ENCODE measurements around the gene CDK17. TPM values are rescaled to one million over a fixed set of nuclear protein-coding genes. Genes with fewer than 3 reads are reported as not detected.
"Not testable (repeated sequence)": the region's sequence is repeated elsewhere in the genome, so short reads cannot be mapped to it uniquely, and the experiment has no call there.

Gene CDK17
- total and polyA plus RNA-seq, 2 experiments from 2014 or later: 21.7 to 34.7 TPM

DNA sequence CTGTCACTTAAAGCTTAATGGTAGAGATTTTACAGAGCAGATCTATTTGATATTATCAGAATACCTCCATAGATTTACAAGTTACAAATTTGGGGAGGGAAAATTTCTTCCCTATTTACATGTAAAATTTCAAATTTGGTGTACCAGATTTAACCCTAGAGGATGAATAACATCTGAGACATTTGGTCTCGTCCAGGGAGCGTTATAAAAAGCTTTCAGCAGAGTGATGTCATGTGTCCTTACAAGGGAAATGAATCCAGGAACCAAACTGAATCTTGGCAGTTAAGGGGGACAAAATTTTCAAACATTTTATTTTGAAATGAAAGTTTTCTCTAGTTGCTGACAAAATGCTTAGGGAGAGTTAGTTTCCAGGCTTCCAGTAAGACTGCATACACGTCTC, 4.5 kb upstream of the CDK17 start:
- Histone ChIP-seq H3K27me3 (no peaks in the 10 kb centered on the region), H3K9me3 (ENCODE audit: low read depth) (no peaks in the 10 kb centered on the region), H3K4me1 (ENCODE audit: low read depth) (peaks cover 3% of the 10 kb centered on the region), H3K27ac (no peak overlapping the region), H3K36me3 (no peaks in the 10 kb centered on the region), H3K4me3 (no peak overlapping the region)
- peak in 1 of 2 donors; percentile 33 for DNase-seq (ENCODE audit: low read depth in 1 of 2, low spot score in 1 of 2)
- TF ChIP-seq CTCF (IDR thresholded peaks at IDR 0.05; ENCODE audit: low read depth, low read length): no peak

GRCh38 chr12:96403870-96404269, 3.6 kb upstream of the CDK17 start:
- no peak overlapping the region for H3K4me3 ChIP-seq
- H3K4me1 ChIP-seq (ENCODE audit: low read depth): peaks cover 3% of the 10 kb centered on the region
- no peak for DNase-seq (ENCODE audit: low read depth in 1 of 2, low spot score in 1 of 2)
- H3K27me3 ChIP-seq: no peaks in the 10 kb centered on the region
- TF ChIP-seq CTCF (IDR thresholded peaks at IDR 0.05; ENCODE audit: low read depth, low read length): no peak
- H3K27ac ChIP-seq: no peak overlapping the region
- no peaks in the 10 kb centered on the region for H3K36me3 ChIP-seq
- no peaks in the 10 kb centered on the region for H3K9me3 ChIP-seq (ENCODE audit: low read depth)

DNA sequence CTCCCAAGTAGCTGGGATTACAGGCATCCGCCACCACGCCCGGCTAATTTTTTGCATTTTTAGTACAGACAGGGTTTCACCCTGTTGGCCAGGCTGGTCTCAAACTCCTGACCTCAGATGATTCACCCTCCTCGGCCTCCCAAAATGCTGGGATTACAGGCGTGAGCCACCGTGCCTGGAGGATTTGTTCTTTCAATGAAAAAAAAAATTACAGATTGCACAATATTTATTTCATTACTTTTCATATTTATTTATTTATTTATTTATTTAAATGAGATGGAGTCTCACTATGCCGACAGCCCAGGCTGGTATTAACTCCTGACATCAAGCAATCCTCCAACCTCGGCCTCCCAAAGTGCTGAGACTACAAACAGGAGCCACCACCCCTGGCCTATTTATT, 2.3 kb upstream of the CDK17 start:
- DNase-seq (ENCODE audit: low read depth in 1 of 2, low spot score in 1 of 2); H3K27me3 ChIP-seq; H3K9me3 ChIP-seq (ENCODE audit: low read depth); H3K36me3 ChIP-seq; H3K4me3 ChIP-seq; H3K27ac ChIP-seq: not testable (repeated sequence)
- peaks cover 15% of the 10 kb centered on the region for H3K4me1 ChIP-seq (ENCODE audit: low read depth)

GRCh38 chr12:96402061-96402460, 1.8 kb upstream of the CDK17 start:
- DNase-seq (ENCODE audit: low read depth in 1 of 2, low spot score in 1 of 2): no peak
- Histone ChIP-seq H3K27ac (no peak overlapping the region), H3K4me3 (no peak overlapping the region), H3K27me3 (no peaks in the 10 kb centered on the region), H3K9me3 (ENCODE audit: low read depth) (no peaks in the 10 kb centered on the region), H3K4me1 (ENCODE audit: low read depth) (peaks cover 19% of the 10 kb centered on the region), H3K36me3 (no peaks in the 10 kb centered on the region)
- no peak for TF ChIP-seq CTCF (IDR thresholded peaks at IDR 0.05; ENCODE audit: low read depth, low read length)

- DNase-seq (ENCODE audit: low read depth in 1 of 2, low spot score in 1 of 2): peak; percentile 4 to 87
- H3K27me3 ChIP-seq: no peaks in the 10 kb centered on the region
- peak; percentile 43 for TF ChIP-seq CTCF (IDR thresholded peaks at IDR 0.05; ENCODE audit: low read depth, low read length)
- peak overlapping the region; percentile 73 for H3K4me3 ChIP-seq
- H3K4me1 ChIP-seq (ENCODE audit: low read depth): peaks cover 19% of the 10 kb centered on the region
- H3K9me3 ChIP-seq (ENCODE audit: low read depth): no peaks in the 10 kb centered on the region
- no peak overlapping the region for H3K27ac ChIP-seq
- H3K36me3 ChIP-seq: no peaks in the 10 kb centered on the region
Measured at GRCh38 chr12:96401076-96401871, 1.0 kb upstream of the CDK17 start.

- DNase-seq (ENCODE audit: low read depth in 1 of 2, low spot score in 1 of 2): peak in 1 of 2 donors; percentile 52
- Histone ChIP-seq H3K4me3 (peak overlapping the region; percentile 73), H3K36me3 (no peaks in the 10 kb centered on the region), H3K27me3 (no peaks in the 10 kb centered on the region), H3K4me1 (ENCODE audit: low read depth) (peaks cover 19% of the 10 kb centered on the region), H3K9me3 (ENCODE audit: low read depth) (no peaks in the 10 kb centered on the region), H3K27ac (no peak overlapping the region)
- no peak for TF ChIP-seq CTCF (IDR thresholded peaks at IDR 0.05; ENCODE audit: low read depth, low read length)
Measured at GRCh38 chr12:96400631-96401075, 414 bp upstream of the CDK17 start.
